ENCODE data around the gene C8A. TPM values are rescaled to one million over a fixed set of nuclear protein-coding genes. Genes with fewer than 3 reads are reported as not detected.

C8A gene
- total RNA-seq, 1 donor from 2014 or later = not detected

DNA sequence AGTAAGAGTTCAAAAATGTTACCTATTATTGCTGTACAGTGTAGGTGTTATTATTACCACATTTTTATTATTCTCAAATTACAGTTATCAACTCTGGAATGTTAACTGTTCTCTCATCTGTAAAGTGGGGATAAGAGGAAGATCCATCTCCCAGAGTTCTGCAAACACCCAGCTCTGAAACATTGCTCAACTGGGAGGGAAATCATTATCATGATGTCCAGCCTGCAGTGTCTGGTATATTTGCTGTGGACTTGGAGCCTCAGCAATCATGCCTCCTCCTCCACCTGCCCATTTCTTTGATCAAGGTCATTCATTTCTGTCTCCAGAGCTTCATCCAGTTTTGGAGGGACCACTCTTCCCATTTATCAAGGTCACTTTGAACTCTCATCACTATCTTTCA lies 39.4 kb downstream of the C8A start:
- Mint-ChIP-seq H3K9me3 (no peaks in the 10 kb centered on the region), H3K4me1 (no peaks in the 10 kb centered on the region), H3K4me3 (no peak overlapping the region), H3K27me3 (no peaks in the 10 kb centered on the region), H3K36me3 (ENCODE audit: low read depth) (no peaks in the 10 kb centered on the region), H3K27ac (no peak overlapping the region)
- ATAC-seq (ENCODE audit: low read depth) = no peak
- ChIA-PET POLR2A (no interaction called here), CTCF (no interaction called here)
- DNase-seq = no peak
- TF ChIP-seq, protein P1, sequence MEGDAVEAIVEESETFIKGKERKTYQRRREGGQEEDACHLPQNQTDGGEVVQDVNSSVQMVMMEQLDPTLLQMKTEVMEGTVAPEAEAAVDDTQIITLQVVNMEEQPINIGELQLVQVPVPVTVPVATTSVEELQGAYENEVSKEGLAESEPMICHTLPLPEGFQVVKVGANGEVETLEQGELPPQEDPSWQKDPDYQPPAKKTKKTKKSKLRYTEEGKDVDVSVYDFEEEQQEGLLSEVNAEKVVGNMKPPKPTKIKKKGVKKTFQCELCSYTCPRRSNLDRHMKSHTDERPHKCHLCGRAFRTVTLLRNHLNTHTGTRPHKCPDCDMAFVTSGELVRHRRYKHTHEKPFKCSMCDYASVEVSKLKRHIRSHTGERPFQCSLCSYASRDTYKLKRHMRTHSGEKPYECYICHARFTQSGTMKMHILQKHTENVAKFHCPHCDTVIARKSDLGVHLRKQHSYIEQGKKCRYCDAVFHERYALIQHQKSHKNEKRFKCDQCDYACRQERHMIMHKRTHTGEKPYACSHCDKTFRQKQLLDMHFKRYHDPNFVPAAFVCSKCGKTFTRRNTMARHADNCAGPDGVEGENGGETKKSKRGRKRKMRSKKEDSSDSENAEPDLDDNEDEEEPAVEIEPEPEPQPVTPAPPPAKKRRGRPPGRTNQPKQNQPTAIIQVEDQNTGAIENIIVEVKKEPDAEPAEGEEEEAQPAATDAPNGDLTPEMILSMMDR (IDR thresholded peaks at IDR 0.05) = no peak
- intact Hi-C loops (cut with micrococcal nuclease) = no loop called here

DNA sequence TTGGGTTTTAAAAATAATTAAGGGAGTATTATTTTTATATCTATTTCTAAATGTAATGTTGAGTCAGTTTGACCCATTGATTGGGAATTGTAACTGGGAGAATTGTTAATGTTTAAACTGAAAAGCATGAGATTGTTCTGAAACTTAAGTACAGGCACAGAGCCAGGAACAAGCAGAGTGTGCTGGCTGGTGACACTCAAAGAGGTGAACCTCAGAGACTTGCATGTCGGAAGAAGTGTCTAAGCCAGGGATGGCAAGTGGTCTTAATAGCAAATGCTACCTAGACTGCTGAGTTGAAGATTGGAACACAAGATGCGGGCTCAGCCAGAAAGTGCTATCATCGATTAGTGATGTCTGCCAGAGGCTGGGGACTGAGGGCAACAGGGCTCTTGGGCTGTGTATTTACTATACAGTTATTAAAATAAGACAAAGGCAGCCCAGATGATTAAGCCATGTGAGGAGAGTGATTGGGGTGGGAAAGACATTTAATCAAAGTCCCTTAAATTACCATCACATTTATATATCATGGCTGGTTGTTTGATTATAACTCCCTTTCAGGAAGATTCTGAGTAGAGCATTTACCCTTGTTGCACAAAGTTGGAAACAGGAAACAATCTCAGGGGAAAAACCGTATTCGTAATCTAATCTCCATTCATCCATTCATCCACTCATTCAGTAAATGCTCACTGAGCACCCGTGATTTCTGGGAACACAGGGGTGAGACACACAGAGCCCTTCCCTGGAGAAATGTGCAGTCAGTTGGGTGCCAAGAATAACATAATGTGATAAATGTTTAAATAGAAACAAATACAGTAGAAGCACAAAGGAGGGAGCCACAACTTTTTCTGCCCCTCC lies 42.8 kb downstream of the C8A start:
- ATAC-seq (ENCODE audit: low read depth) (no peak), DNase-seq (no peak)
- no peaks in the 10 kb centered on the region for H3K9me3 Mint-ChIP-seq
- POLR2A ChIA-PET = no interaction called here
- no peaks in the 10 kb centered on the region for H3K36me3 Mint-ChIP-seq (ENCODE audit: low read depth)
- no peaks in the 10 kb centered on the region for H3K4me1 Mint-ChIP-seq
- H3K27ac Mint-ChIP-seq = no peak overlapping the region
- TF ChIP-seq, protein P1 (IDR thresholded peaks at IDR 0.05) = no peak
- no peaks in the 10 kb centered on the region for H3K27me3 Mint-ChIP-seq
- intact Hi-C loops (cut with micrococcal nuclease) = no loop called here
- no peak overlapping the region for H3K4me3 Mint-ChIP-seq
- CTCF ChIA-PET = no interaction called here

DNA sequence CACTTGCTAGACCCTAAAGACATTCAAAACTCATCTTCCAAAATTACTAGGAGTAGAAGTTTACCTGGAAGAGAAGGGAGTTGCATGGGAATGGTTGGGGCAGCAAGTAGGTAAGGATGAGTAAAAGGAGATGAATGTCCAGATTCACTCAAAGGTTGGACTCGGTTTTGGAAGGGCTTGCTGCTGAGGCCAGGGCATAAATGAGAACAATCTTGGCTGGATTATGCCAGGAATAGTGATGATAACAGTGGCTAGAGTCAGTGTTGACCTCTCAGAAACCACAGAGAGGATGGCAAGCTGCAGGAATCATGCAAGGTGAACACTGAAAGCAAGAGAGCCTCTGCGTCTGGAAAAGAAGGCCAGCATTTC lies 43.4 kb downstream of the C8A start:
- Mint-ChIP-seq H3K27me3 (peaks cover 2% of the 10 kb centered on the region), H3K4me3 (no peak overlapping the region), H3K36me3 (ENCODE audit: low read depth) (no peaks in the 10 kb centered on the region), H3K9me3 (no peaks in the 10 kb centered on the region), H3K4me1 (no peaks in the 10 kb centered on the region), H3K27ac (no peak overlapping the region)
- intact Hi-C loops (cut with micrococcal nuclease) = no loop called here
- no peak for DNase-seq
- CTCF ChIA-PET = no interaction called here
- TF ChIP-seq, protein P1 (IDR thresholded peaks at IDR 0.05) = no peak
- POLR2A ChIA-PET = no interaction called here
- no peak for ATAC-seq (ENCODE audit: low read depth)

DNA sequence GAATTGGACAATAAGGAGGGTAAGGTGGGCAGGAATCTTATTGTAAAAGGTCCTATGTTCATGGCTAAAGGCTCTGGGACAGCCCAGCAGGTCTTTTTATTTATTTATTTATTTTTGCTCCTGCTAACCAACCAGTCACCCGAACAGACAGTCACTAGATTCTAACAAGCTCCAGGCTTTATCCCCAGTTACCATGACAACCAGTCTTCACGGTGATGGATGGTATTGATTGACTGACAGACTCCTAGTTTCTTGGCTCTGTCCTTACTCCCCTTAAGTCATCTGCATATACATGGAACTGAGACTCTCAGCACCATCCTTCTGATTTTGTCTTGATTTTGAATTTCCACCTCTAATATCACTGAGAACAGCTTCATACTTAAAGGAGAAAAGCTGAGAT lies 44.3 kb downstream of the C8A start:
- Mint-ChIP-seq H3K36me3 (ENCODE audit: low read depth) (no peaks in the 10 kb centered on the region), H3K4me3 (no peak overlapping the region), H3K4me1 (no peaks in the 10 kb centered on the region), H3K27ac (no peak overlapping the region), H3K9me3 (no peaks in the 10 kb centered on the region), H3K27me3 (peaks cover 2% of the 10 kb centered on the region)
- ATAC-seq (ENCODE audit: low read depth) (no peak), DNase-seq (no peak)
- intact Hi-C loops (cut with micrococcal nuclease) = no loop called here
- TF ChIP-seq, protein P1 (IDR thresholded peaks at IDR 0.05) = no peak
- POLR2A ChIA-PET = no interaction called here
- CTCF ChIA-PET = no interaction called here

DNA sequence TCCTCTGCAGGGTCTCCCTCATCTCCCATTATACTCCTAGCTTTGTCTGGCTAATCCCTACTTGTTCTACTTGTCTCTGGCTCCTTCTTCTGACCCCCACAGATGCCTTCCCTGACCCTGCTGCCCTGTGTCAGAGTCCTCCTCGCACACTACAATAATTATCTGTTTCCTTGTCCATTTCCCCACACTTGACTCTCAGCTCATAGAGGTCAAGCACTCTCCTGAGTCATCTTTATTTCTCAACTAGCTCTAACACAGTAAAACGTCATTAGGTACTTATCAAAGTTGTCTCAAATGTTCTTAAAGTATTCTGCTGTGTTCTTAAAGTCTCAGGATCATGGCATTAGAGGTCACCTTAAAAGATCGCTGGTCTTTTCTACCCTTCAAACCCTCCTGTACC lies 47.1 kb downstream of the C8A start:
- peaks cover 2% of the 10 kb centered on the region for H3K27me3 Mint-ChIP-seq
- intact Hi-C loops (cut with micrococcal nuclease) = no loop called here
- H3K27ac Mint-ChIP-seq = no peak overlapping the region
- TF ChIP-seq, protein P1 (IDR thresholded peaks at IDR 0.05) = no peak
- CTCF ChIA-PET = no interaction called here
- no peaks in the 10 kb centered on the region for H3K36me3 Mint-ChIP-seq (ENCODE audit: low read depth)
- POLR2A ChIA-PET = no interaction called here
- ATAC-seq (ENCODE audit: low read depth) (no peak), DNase-seq (no peak)
- no peak overlapping the region for H3K4me3 Mint-ChIP-seq
- H3K4me1 Mint-ChIP-seq = no peaks in the 10 kb centered on the region
- H3K9me3 Mint-ChIP-seq = no peaks in the 10 kb centered on the region

All from activated B cell treated with CpG ODN at 0.5 μM for 24 hours (primary cell).